GM12801 (cell line): ENCODE measurements around the gene SPEM1.

ENCODE experiments used
- TF ChIP-seq, protein P1 (sequence below): IDR thresholded peaks from one replicate; pipeline ENCODE4 v1.5.1; 2011; ENCODE audit warnings: control low read depth; ENCODE audit not compliant: insufficient read length; ENCODE audit errors: extremely low read depth

The SPEM1 gene

DNA sequence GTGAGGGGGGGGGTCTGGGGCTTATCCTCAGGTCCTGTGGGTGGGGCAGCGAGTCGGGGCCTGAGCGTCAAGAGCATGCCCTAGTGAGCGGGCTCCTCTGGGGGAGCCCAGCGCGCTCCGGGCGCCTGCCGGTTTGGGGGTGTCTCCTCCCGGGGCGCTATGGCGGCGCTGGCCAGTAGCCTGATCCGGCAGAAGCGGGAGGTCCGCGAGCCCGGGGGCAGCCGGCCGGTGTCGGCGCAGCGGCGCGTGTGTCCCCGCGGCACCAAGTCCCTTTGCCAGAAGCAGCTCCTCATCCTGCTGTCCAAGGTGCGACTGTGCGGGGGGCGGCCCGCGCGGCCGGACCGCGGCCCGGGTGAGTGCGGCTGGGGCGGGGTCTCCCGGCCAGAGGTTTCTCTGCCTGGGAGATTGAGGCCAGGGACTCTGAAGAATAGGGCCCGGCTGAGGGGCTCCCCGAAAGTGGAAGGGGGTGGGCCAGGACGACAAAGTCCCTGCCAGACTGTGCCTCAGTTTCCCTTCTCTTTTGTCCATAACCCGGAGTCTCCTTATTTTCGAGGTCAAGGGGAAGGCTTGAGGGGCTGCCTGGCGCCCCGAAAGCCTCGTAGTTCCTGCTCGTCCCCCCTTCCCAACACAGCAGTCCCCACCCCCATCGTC, 19.5 kb downstream of the SPEM1 start, which contains the start of gene FGF11:
Gene FGF11, plus strand, starts transcription at position 51 of the 651 bp plus-strand sequence. Its CDS starts 109 bp downstream, at position 160.
- TF ChIP-seq, protein P1, sequence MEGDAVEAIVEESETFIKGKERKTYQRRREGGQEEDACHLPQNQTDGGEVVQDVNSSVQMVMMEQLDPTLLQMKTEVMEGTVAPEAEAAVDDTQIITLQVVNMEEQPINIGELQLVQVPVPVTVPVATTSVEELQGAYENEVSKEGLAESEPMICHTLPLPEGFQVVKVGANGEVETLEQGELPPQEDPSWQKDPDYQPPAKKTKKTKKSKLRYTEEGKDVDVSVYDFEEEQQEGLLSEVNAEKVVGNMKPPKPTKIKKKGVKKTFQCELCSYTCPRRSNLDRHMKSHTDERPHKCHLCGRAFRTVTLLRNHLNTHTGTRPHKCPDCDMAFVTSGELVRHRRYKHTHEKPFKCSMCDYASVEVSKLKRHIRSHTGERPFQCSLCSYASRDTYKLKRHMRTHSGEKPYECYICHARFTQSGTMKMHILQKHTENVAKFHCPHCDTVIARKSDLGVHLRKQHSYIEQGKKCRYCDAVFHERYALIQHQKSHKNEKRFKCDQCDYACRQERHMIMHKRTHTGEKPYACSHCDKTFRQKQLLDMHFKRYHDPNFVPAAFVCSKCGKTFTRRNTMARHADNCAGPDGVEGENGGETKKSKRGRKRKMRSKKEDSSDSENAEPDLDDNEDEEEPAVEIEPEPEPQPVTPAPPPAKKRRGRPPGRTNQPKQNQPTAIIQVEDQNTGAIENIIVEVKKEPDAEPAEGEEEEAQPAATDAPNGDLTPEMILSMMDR, result no peak

DNA sequence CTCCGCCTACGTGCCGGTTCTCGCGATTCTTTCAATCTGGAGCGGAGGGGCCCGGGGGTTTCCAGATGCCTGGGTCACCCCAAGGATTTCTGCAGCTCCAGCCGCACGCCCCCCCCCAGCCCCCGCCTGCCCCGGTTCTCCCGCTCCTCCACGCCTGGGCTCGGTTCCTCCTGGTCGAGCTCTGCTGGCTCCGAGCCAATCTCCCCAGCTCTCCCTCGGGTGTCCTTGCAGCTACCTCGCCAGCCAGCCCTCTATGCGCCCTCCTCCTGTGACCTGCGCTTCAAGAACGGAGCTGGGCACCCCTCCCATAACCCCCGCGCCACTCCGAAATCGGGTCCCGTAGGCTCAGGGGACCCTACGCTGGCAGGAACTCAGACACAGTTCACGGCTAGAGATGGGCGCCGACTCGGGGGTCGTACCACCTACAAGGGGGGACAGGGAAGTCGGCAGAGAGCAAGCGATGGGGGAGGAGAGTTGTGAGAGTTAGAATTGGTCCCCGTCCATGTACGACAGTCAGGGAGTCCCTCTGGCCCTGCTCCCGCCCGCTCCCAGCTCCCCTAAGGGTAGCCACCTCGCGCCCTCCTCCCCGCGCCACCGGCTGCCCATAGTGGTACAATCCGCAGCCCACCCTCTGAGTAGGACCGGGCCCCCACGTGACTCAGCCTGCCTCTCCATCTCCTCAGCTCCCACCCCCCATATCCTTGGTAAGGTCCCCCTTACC, 20.1 kb downstream of the SPEM1 start:
- TF ChIP-seq, protein P1, result no peak

DNA sequence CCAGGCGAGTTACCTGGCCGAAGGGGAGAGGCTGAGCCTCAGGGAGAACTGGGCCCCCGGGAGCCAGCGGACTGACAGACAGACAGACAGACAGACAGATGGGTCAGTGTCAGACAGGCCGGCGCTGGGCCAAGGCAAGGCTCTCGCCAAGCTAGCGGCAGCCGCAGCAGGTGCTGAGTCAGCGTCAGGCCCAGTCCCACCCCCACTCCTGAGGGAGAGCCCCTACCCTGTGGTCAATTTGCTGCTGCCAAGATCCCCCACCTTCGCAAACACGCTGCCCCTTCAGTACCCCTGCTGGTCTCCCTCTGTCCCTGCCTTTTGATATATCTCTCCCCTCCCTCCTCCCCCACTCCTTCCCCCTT, 20.7 kb downstream of the SPEM1 start:
- TF ChIP-seq, protein P1, result no peak

DNA sequence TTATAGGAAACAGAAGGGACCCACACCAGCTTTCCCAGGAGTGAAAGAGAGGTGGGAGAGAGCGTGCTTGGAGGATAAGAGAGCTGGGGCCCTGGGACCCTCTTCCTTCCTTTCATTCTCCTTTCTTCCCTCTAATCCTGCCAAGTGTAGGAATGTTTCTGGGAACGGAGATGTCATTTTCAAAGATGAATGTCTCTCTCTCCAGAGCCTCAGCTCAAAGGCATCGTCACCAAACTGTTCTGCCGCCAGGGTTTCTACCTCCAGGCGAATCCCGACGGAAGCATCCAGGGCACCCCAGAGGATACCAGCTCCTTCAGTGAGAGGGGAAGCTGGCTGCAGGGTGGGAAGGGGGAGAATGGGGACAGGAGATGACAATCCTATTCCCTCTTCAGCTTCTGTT, 21.1 kb downstream of the SPEM1 start:
- TF ChIP-seq, protein P1, result no peak

DNA sequence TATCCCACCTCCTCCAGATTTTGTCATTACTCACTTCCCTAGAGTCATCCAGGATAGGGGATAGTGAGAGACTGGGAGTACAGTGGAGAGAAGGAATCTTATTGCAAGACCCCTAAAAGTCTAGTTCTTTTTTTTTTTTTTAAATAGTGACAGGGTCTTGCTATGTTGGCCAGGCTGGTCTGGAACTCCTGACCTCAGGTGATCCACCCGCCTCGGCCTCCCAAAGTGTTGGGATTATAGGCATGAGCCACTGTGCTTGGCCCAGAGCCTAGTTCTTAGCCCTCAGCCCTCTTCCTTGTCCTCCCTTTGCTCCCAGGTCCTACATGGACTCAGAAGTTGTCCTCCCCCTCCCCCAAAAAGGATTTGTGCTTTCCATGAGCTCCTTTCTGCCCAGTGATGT, 22.0 kb downstream of the SPEM1 start:
- TF ChIP-seq, protein P1, result no peak

DNA sequence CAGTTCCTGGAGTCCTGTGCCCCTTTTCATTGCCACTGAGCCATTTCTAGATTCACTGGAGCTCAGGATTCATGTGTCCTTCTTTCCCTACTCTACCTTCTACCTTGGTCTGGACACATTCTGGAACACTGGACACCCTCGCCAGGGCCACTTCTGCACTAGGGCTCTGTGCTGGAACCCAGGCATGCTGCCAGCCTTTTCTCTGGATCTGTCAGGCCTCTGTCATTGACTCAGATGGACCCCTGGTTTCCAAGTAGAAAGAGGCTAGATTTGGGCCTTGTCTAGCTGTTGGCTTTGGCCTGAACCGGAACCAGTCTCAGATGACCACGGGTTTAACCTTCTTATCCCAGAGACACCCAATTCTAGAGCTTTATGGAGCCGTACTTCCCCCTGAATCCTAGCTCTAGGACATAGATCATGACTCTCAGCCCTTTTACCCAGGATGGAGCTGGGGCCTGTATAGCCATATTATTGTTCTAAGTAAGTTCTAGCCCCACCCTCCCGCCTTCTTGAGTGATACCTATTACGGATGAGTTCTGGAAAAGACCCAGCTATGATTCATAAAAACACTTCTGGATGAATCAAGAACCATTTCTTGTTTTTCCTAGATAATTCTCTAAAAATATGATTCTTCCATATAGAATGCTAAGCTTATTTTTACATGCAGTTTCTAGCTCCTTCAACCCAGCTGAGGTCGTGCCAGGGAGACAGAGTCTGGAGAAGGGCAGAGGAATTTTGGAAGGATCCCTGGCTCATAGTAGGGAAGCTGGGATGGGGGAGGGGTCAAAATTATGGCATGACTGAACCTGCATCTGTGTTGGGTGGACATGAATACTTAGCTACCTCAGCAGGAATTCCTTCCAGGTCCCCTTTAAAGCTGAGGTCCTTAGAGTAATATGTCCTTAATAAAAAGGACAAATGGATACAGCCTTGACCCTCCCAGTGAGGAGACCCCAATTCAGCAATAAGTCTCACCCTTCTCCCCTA, 23.7 kb downstream of the SPEM1 start:
- TF ChIP-seq, protein P1, result no peak
